Measurements from ENCODE around the gene ULBP1.
"Not testable (repeated sequence)": the region's sequence is repeated elsewhere in the genome, so short reads cannot be mapped to it uniquely, and the experiment has no call there.

The ULBP1 gene

GRCh38 chr6:149967999-149968398, 4.3 kb downstream of the ULBP1 start:
- H3K9me3 Mint-ChIP-seq, H3K27ac Mint-ChIP-seq, H3K4me3 Mint-ChIP-seq, ATAC-seq, H3K36me3 Mint-ChIP-seq: not testable (repeated sequence)
- Mint-ChIP-seq H3K4me1 (peaks cover 31% of the 10 kb centered on the region), H3K27me3 (peaks cover 74% of the 10 kb centered on the region)

DNA sequence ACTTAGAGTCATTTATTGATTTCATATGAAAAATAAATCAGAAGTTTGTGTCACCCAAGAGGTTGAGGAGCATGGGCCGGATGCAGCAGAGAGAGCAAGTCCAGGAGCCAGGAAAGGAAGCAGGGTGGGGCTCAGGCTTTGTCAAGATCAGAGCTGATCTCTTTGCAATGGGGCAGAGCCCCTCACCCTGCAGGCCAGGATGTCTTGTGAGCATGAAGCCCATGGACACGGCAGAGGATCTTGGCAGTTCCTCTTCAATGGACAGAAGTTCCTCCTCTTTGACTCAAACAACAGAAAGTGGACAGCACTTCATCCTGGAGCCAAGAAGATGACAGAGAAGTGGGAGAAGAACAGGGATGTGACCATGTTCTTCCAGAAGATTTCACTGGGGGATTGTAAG, 5.2 kb downstream of the ULBP1 start:
- not testable (repeated sequence) for ATAC-seq, H3K36me3 Mint-ChIP-seq, H3K9me3 Mint-ChIP-seq, H3K4me3 Mint-ChIP-seq, H3K27ac Mint-ChIP-seq
- Mint-ChIP-seq H3K4me1 (peaks cover 22% of the 10 kb centered on the region), H3K27me3 (peaks cover 69% of the 10 kb centered on the region)

DNA sequence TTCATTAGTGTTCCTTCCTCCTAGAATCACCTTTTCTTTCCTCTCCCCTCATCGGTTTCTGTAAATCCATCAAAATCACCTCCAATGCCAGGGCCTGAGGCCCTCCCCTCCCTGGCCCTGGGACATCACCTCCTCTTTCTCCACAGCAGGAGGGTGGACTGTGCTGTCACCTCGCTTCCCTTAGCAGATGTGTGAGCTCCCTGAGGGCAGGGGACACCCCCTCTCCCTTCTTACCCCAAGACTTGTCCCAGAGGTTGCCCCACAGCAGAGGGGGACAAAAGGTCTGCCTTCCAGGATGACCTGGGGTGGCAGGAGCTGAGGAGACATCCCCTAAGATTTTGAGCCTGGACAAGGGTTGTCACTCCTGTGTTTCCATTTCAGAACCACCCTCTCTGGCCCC, 5.9 kb downstream of the ULBP1 start:
- ATAC-seq, result no peak
- H3K36me3 Mint-ChIP-seq, result peaks cover 6% of the 10 kb centered on the region
- no peak overlapping the region for H3K27ac Mint-ChIP-seq
- H3K4me3 Mint-ChIP-seq, result no peak overlapping the region
- H3K9me3 Mint-ChIP-seq, result no peaks in the 10 kb centered on the region
- peaks cover 15% of the 10 kb centered on the region for H3K4me1 Mint-ChIP-seq
- peaks cover 69% of the 10 kb centered on the region for H3K27me3 Mint-ChIP-seq

DNA sequence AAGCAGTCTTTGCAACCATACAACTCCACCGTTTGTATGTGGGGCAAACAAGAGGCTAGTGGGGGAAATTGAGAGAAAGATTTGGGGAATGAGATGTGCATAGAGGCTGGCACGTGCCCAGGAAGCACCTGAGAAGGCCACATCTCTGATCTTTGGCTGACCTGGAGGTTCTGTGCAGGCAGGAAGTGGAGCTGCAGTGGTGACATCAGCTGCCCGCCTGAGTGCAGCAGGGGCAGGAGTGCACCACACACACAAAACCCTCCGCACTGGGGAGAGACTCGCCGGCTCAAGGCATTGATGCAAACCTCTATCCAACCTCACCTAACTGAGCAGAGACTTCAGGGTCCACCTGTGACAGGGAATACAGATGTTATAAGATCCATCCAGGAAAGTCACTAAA, 10.7 kb downstream of the ULBP1 start:
- not testable (repeated sequence) for H3K27ac Mint-ChIP-seq, H3K4me3 Mint-ChIP-seq, H3K4me1 Mint-ChIP-seq, H3K9me3 Mint-ChIP-seq, ATAC-seq, H3K36me3 Mint-ChIP-seq
- H3K27me3 Mint-ChIP-seq, result peaks cover 64% of the 10 kb centered on the region

DNA sequence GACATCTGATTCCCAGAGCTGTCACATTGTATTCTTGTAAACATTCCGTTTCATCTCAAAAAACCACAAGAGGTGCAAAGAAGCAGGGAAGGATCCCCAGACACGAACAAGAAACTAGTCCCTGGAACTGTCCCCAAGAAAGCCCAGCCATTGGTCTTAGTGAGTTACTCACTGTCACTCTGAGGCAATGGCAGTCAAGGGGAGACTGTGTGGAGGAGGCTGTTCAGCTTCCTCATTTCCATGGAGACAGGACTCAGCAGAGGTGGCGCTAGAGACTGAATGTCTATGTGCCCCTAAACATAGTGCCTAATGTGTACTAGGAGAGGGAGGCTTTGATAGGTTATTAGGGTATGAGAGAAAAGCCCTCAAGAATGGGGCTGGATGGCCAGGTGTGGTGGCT, 11.1 kb downstream of the ULBP1 start:
- Mint-ChIP-seq H3K36me3 (no peaks in the 10 kb centered on the region), H3K4me1 (no peaks in the 10 kb centered on the region), H3K4me3 (no peak overlapping the region), H3K27me3 (peaks cover 64% of the 10 kb centered on the region), H3K9me3 (no peaks in the 10 kb centered on the region), H3K27ac (no peak overlapping the region)
- no peak for ATAC-seq

GRCh38 chr6:149975400-149975799, 11.7 kb downstream of the ULBP1 start:
- peaks cover 63% of the 10 kb centered on the region for H3K27me3 Mint-ChIP-seq
- H3K4me3 Mint-ChIP-seq, result no peak overlapping the region
- H3K4me1 Mint-ChIP-seq, result no peaks in the 10 kb centered on the region
- ATAC-seq, result no peak
- H3K36me3 Mint-ChIP-seq, result no peaks in the 10 kb centered on the region
- H3K9me3 Mint-ChIP-seq, result no peaks in the 10 kb centered on the region
- no peak overlapping the region for H3K27ac Mint-ChIP-seq

GRCh38 chr6:149977221-149977620, 13.5 kb downstream of the ULBP1 start:
- Mint-ChIP-seq H3K4me1 (no peaks in the 10 kb centered on the region), H3K36me3 (no peaks in the 10 kb centered on the region), H3K4me3 (no peak overlapping the region), H3K27ac (no peak overlapping the region), H3K9me3 (no peaks in the 10 kb centered on the region), H3K27me3 (peaks cover 70% of the 10 kb centered on the region)
- ATAC-seq, result no peak

DNA sequence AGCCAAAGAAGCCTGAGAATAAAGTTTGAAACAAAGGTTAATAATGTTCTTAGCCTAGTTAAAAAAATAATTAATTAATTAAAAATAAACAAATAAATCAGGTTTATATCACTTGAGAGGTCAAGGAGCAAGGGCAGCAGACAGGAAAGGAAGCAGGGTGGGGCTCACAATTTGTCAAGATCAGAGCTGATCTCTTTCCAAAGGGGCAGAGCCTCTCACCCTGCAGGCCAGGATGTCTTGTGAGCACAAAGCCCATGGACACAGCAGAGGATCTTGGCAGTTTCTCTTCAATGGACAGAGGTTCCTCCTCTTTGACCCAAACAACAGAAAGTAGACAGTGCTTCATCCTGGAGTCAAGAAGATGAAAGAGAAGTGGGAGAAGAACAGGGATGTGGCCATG, 14.9 kb downstream of the ULBP1 start:
- H3K4me3 Mint-ChIP-seq, result no peak overlapping the region
- H3K27ac Mint-ChIP-seq, result no peak overlapping the region
- no peaks in the 10 kb centered on the region for H3K4me1 Mint-ChIP-seq
- H3K27me3 Mint-ChIP-seq, result peaks cover 83% of the 10 kb centered on the region
- no peaks in the 10 kb centered on the region for H3K9me3 Mint-ChIP-seq
- H3K36me3 Mint-ChIP-seq, result no peaks in the 10 kb centered on the region
- ATAC-seq, result no peak

DNA sequence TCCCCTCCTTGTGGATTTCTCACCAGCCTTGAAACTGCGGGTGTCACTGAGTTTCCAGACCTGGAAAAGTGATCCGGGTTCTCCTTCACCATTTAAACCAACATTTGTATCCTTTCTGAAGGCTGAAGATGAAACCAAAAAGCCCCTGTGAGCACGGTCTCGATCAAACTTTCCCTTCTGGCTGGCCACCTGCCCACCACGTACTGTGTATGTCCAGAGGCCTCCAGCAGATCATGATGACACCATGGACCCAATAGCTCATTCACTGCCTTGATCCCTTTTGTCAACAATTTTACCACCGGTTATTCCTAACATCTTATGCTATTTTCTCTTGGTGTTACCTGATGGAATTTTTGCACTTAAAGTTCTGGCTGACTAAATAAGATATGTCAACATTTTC, 15.6 kb downstream of the ULBP1 start:
- no peak for ATAC-seq
- H3K4me1 Mint-ChIP-seq, result no peaks in the 10 kb centered on the region
- H3K36me3 Mint-ChIP-seq, result no peaks in the 10 kb centered on the region
- H3K4me3 Mint-ChIP-seq, result no peak overlapping the region
- no peaks in the 10 kb centered on the region for H3K9me3 Mint-ChIP-seq
- peaks cover 83% of the 10 kb centered on the region for H3K27me3 Mint-ChIP-seq
- H3K27ac Mint-ChIP-seq, result no peak overlapping the region

- no peaks in the 10 kb centered on the region for H3K4me1 Mint-ChIP-seq
- no peak for ATAC-seq
- H3K27ac Mint-ChIP-seq, result no peak overlapping the region
- H3K27me3 Mint-ChIP-seq, result peaks cover 93% of the 10 kb centered on the region
- peaks cover 2% of the 10 kb centered on the region for H3K36me3 Mint-ChIP-seq
- peaks cover 2% of the 10 kb centered on the region for H3K9me3 Mint-ChIP-seq
- H3K4me3 Mint-ChIP-seq, result no peak overlapping the region
Observed at GRCh38 chr6:149983145-149983544, 19.4 kb downstream of the ULBP1 start.

DNA sequence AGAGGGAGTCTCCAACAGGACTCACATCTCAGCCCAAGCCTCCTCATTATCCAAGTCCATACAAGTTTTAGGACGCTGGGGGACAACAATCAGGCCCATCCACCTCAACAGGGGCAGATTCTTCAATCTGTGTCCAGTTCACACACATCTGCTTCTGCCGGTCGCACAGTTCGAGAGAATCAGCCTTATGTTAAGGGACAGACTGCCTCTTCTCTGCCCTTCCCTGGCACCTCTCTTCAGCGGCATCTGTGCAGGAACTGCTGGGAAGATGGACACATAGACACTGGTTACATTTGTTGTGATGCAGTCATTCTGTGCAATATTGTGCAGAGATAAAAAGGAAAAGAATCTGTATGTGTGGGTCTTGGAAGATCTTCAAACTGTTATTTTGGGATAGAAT, 21.0 kb downstream of the ULBP1 start:
- H3K4me3 Mint-ChIP-seq, result no peak overlapping the region
- peaks cover 6% of the 10 kb centered on the region for H3K9me3 Mint-ChIP-seq
- peaks cover 6% of the 10 kb centered on the region for H3K36me3 Mint-ChIP-seq
- peaks cover 94% of the 10 kb centered on the region for H3K27me3 Mint-ChIP-seq
- no peak for ATAC-seq
- H3K4me1 Mint-ChIP-seq, result peaks cover 6% of the 10 kb centered on the region
- no peak overlapping the region for H3K27ac Mint-ChIP-seq

DNA sequence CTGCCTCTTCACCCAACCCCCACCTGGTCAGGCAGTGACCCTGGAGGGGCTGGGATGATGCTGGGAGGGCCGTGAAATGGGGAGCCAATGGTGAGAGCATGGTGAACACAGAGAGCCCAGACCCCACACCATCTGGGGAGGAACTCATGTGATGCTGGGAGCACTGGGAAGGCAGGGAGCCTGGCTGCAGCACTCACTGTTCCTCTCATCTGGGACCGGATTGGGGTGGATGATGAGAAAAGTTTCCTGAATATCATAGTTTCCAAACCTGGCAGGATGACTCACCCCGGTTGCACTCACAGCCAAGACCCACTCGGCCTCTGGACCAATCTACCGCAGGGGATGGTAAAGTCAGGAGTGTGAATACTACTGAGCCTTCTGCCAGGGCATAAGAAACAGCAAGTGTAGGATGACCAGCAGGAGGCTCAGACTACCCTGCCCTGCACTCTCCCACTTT, 21.8 kb downstream of the ULBP1 start:
- ATAC-seq, result no peak
- peaks cover 13% of the 10 kb centered on the region for H3K4me1 Mint-ChIP-seq
- peaks cover 96% of the 10 kb centered on the region for H3K27me3 Mint-ChIP-seq
- H3K9me3 Mint-ChIP-seq, result peaks cover 6% of the 10 kb centered on the region
- H3K27ac Mint-ChIP-seq, result no peak overlapping the region
- no peak overlapping the region for H3K4me3 Mint-ChIP-seq
- peaks cover 6% of the 10 kb centered on the region for H3K36me3 Mint-ChIP-seq

GRCh38 chr6:149987602-149988107, 23.9 kb downstream of the ULBP1 start:
- Mint-ChIP-seq H3K27me3 (peaks cover 92% of the 10 kb centered on the region), H3K4me3 (no peak overlapping the region), H3K4me1 (peaks cover 29% of the 10 kb centered on the region), H3K27ac (no peak overlapping the region), H3K9me3 (peaks cover 6% of the 10 kb centered on the region), H3K36me3 (peaks cover 6% of the 10 kb centered on the region)
- no peak for ATAC-seq

DNA sequence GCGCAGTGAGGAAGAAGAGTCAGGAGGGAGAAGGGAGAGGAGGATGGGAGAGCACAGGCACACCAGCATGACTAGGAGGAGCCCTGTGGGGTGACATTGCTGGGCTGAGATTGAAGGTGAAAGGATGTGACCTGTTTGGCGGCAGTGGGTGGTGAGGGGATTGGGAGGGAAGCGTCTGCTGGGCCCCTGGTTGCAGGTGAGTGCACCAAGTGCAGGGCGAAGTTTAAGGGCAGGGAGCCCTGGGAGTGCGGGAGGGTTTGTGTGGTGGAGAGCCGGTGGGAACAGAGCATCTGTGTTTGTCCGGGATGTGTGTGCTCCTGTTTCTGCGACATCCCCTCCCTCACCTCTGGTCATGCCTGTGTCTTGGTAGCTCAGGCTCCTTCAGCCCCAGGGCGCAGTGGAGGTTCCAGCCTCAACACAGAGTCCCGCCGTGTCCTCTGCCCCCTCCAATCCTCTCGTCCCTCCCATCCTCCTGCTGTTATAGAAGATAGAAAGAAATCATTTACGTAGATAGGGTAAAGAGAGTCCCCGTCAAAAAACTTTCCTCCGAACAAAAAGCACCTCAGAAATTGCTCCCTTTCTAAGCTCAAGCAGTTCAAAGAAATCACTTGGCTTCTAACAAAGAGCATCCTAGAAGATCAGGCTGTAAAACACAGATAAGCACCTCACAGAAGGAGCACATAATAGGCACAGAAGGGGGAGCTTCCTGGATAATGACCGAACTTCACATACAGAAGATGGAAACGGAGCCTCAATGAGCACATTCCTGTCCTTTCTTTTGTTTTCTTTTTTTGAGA, 25.0 kb downstream of the ULBP1 start:
- peaks cover 6% of the 10 kb centered on the region for H3K36me3 Mint-ChIP-seq
- H3K4me1 Mint-ChIP-seq, result peaks cover 29% of the 10 kb centered on the region
- H3K27me3 Mint-ChIP-seq, result peaks cover 92% of the 10 kb centered on the region
- H3K4me3 Mint-ChIP-seq, result no peak overlapping the region
- no peak for ATAC-seq
- no peak overlapping the region for H3K27ac Mint-ChIP-seq
- H3K9me3 Mint-ChIP-seq, result peaks cover 6% of the 10 kb centered on the region

DNA sequence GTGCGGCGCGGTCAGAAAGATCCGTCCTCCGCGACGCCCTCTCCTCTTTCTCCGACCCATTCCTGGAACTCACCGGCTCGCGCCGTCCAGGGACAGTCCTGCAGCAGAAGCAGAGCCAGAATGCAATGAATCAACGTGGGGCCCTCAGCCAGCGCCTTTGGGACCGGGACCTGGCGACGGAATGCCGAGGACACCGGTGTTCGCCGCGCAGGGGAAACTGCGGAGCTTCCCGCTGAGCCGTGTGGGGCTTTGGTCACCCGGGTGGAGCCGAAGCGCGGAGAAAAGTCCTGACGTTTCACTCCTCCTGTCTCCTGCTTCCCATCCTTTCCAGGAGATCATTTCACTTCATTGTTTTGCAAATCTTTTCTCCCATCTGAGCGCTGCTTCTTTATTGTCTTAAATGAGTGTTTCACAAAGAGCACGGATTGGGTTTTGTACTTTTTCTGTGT, 26.5 kb downstream of the ULBP1 start:
- peak overlapping the region; percentile 73 for H3K4me3 Mint-ChIP-seq
- H3K4me1 Mint-ChIP-seq, result peaks cover 29% of the 10 kb centered on the region
- ATAC-seq, result no peak
- peaks cover 92% of the 10 kb centered on the region for H3K27me3 Mint-ChIP-seq
- no peak overlapping the region for H3K27ac Mint-ChIP-seq
- H3K9me3 Mint-ChIP-seq, result peaks cover 6% of the 10 kb centered on the region
- peaks cover 6% of the 10 kb centered on the region for H3K36me3 Mint-ChIP-seq

All from stimulated activated memory B cell treated with anti-CD40 and anti-IgM and Interleukin-4, amounts not matched to agents 10 μg/mL and 1 μg/mL and 100 μg/mL, for 72 hours (primary cell).